Measurements from ENCODE around the gene SERP2. TPM values are rescaled to one million over a fixed set of nuclear protein-coding genes. Genes with fewer than 3 reads are reported as not detected.

Gene SERP2
- total RNA-seq, 2 donors from 2014 or later = 1.6 to 5.2 TPM

DNA sequence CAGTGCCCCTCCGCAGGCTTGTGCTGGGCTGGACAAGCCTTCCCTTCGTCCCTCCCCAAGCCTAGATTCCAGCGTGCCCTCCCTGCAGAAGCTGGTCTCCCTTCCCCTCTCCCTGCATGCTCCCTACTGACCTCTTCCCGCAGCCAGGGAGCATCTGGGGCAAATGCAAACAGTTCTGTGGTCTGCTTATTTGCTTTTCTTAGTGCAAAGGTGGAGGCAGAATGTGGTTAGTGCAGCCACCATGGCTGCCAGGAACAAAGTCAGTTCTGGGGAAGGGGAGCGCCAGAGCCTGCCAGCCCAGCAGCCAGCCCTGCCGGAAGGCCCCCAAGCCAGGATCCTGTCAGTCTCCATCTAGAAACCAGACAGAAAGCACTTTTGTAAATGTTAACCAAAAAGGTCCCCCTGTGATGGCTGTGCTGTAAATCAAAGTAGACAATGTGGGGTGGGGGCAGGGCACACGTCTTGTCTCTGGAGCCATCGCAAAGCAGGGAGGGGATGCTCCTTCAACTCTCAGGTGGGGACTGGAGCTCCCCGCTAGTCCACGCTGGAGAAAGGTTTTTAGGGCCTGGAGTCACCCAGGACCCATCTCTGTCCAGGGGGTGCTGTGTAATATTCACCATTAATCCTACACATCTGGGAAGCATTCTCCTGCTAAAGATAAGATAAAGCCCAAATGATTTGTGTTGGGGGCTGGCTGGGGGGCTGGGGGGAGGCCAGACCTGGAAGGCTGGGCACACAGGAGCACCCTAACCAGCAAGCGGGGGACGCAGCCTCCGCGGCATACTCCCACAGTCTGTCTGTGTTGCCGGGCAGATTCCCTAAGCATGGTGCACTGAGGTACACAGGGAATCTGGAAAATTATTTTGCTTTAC, 30.9 kb downstream of the SERP2 start:
- Histone ChIP-seq H3K36me3 (replicated peaks in 1 of 2; ENCODE audit: insufficient read depth in 1 of 2, low read depth in 2 of 2) (no peaks in the 10 kb centered on the region), H3K27me3 (no peaks in the 10 kb centered on the region), H3K4me1 (peaks cover 19% of the 10 kb centered on the region), H3K9me3 (no peaks in the 10 kb centered on the region), H3K4me3 (no peak overlapping the region), H3K27ac (peak overlapping the region in 1 of 4 donors; percentile 1)
- WGBS, 2 donors = 67 to 75% methylated on average over 13 to 15 of the region's 15 CpGs
- TF ChIP-seq, protein P1, sequence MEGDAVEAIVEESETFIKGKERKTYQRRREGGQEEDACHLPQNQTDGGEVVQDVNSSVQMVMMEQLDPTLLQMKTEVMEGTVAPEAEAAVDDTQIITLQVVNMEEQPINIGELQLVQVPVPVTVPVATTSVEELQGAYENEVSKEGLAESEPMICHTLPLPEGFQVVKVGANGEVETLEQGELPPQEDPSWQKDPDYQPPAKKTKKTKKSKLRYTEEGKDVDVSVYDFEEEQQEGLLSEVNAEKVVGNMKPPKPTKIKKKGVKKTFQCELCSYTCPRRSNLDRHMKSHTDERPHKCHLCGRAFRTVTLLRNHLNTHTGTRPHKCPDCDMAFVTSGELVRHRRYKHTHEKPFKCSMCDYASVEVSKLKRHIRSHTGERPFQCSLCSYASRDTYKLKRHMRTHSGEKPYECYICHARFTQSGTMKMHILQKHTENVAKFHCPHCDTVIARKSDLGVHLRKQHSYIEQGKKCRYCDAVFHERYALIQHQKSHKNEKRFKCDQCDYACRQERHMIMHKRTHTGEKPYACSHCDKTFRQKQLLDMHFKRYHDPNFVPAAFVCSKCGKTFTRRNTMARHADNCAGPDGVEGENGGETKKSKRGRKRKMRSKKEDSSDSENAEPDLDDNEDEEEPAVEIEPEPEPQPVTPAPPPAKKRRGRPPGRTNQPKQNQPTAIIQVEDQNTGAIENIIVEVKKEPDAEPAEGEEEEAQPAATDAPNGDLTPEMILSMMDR (IDR thresholded peaks at IDR 0.05) = no peak
- no peak for TF ChIP-seq POLR2A (IDR thresholded peaks at IDR 0.05)
- ATAC-seq (no peak), DNase-seq (peak in 1 of 4 donors; percentile 29)
- intact Hi-C loops (cut with DNase I) = no loop called here

DNA sequence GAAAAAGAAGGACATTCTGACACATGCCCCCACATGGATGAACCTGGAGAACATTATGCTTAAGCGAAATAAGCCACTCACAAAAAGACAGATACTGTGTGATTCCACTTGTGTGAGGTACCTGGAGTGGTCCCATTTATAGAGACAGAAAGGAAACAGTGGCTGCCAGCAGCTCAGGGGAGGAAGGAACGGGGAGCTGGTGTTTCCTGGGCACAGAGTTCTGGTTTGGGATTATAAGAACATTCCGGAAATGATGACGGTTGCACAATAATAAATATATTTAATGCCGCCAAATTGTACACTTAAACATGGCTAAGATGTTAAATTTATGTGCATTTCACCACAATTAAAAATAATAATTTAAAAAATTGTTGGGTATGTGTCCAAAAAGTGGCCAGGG, 33.0 kb downstream of the SERP2 start:
- H3K9me3 ChIP-seq = no peaks in the 10 kb centered on the region
- ATAC-seq (no peak), DNase-seq (no peak)
- no peak for TF ChIP-seq POLR2A (IDR thresholded peaks at IDR 0.05)
- TF ChIP-seq, protein P1 (IDR thresholded peaks at IDR 0.05) = no peak
- no peaks in the 10 kb centered on the region for H3K27me3 ChIP-seq
- 70 to 83% methylated on average over 5 of the region's 5 CpGs for WGBS, 2 donors
- H3K4me1 ChIP-seq = peaks cover 19% of the 10 kb centered on the region
- no peaks in the 10 kb centered on the region for H3K36me3 ChIP-seq (replicated peaks in 1 of 2; ENCODE audit: insufficient read depth in 1 of 2, low read depth in 2 of 2)
- intact Hi-C loops (cut with DNase I) = no loop called here
- no peak overlapping the region for H3K4me3 ChIP-seq
- no peak overlapping the region for H3K27ac ChIP-seq

DNA sequence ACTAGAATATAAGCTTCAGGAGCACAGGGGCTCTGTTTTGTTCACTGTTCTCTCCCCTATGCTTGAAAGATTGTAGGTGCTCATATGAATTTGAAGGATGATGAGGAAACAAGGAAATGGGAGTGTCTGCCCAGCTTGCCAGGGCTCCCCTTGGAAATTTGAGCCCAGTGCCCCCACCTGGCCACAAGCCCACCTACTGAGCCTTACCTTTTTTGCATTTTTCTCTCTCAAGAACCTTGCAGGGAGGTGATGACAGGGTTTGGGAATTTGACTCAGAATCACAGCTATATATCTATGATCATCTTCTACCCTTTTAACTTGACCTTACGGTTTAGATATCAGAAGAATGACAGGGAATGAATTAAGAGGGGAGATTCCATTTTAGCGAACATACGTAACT, 33.8 kb downstream of the SERP2 start:
- DNase-seq = no peak
- Histone ChIP-seq H3K27ac (no peak overlapping the region), H3K36me3 (replicated peaks in 1 of 2; ENCODE audit: insufficient read depth in 1 of 2, low read depth in 2 of 2) (no peaks in the 10 kb centered on the region), H3K9me3 (no peaks in the 10 kb centered on the region), H3K4me3 (no peak overlapping the region), H3K4me1 (peaks cover 19% of the 10 kb centered on the region), H3K27me3 (no peaks in the 10 kb centered on the region)
- 64 to 72% methylated on average over 3 of the region's 3 CpGs for WGBS, 2 donors
- TF ChIP-seq, protein P1 (IDR thresholded peaks at IDR 0.05) = no peak
- no peak for TF ChIP-seq POLR2A (IDR thresholded peaks at IDR 0.05)
- no peak for ATAC-seq
- intact Hi-C loops (cut with DNase I) = no loop called here

DNA sequence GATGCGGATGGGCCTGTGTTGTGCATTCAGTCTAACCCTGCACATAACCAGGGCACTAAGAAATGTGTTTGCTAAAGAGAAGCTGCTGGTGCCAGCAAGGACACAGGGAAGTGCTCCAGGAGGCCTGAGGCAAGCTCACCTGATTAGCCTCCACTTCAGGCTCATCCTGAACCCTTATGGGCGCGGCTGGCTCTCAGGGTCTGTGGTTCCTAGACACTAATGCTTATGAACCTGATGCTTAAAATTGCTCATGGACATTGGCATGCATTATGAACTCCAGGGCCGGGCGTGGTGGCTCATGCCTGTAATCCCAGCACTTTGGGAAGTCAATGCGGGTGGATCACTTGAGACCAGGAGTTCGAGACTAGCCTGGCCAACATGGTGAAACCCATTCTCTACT, 34.3 kb downstream of the SERP2 start:
- no peaks in the 10 kb centered on the region for H3K36me3 ChIP-seq (replicated peaks in 1 of 2; ENCODE audit: insufficient read depth in 1 of 2, low read depth in 2 of 2)
- 90 to 96% methylated on average over 7 of the region's 7 CpGs for WGBS, 2 donors
- no peak overlapping the region for H3K4me3 ChIP-seq
- peaks cover 19% of the 10 kb centered on the region for H3K4me1 ChIP-seq
- H3K9me3 ChIP-seq = no peaks in the 10 kb centered on the region
- no peak overlapping the region for H3K27ac ChIP-seq
- intact Hi-C loops (cut with DNase I) = no loop called here
- H3K27me3 ChIP-seq = no peaks in the 10 kb centered on the region
- DNase-seq = no peak
- ATAC-seq = no peak
- no peak for TF ChIP-seq POLR2A (IDR thresholded peaks at IDR 0.05)
- TF ChIP-seq, protein P1 (IDR thresholded peaks at IDR 0.05) = no peak

DNA sequence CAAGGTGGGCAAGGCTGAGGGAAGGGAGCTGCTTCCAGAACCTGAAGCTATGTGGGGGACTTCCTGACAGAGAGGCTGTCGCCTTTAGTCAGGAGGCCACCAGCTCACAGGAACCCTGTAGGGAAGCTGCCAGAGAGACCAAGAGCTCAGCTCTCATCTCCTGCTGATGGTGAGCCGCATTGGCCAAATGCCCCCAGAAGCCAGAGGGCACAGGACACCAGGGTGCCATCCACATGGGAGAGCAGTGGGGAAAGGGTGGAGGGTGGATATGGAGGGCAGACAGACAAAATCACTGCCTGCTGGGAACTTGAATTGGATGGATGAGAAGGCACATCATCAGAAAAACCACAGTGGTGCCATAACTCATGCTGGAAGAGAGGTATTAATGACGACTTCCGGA, 36.0 kb downstream of the SERP2 start:
- TF ChIP-seq, protein P1 (IDR thresholded peaks at IDR 0.05) = no peak
- no peak for TF ChIP-seq POLR2A (IDR thresholded peaks at IDR 0.05)
- Histone ChIP-seq H3K27ac (no peak overlapping the region), H3K4me3 (no peak overlapping the region), H3K27me3 (no peaks in the 10 kb centered on the region), H3K36me3 (replicated peaks in 1 of 2; ENCODE audit: insufficient read depth in 1 of 2, low read depth in 2 of 2) (no peaks in the 10 kb centered on the region), H3K9me3 (no peaks in the 10 kb centered on the region), H3K4me1 (peaks cover 3% of the 10 kb centered on the region)
- DNase-seq (no peak), ATAC-seq (no peak)
- intact Hi-C loops (cut with DNase I) = no loop called here
- WGBS, 2 donors = 68 to 74% methylated on average over 4 of the region's 4 CpGs
